Neural progenitor cell (in vitro differentiated cells): ENCODE data around the gene SUPT20H. TPM values are rescaled to one million over a fixed set of nuclear protein-coding genes. Genes with fewer than 3 reads are reported as not detected.
A peak's percentile ranks its signal among the peaks of the same experiment; 100 is the strongest.

ENCODE experiments used
- DNase-seq: peaks from one replicate; pipeline ENCODE4 v3.0.0-alpha.2; 2016; ENCODE audit warnings: low spot score
- H2AFZ ChIP-seq: fragments of 200-600 bp; sonication (generic); replicated peaks from 2 replicates; pipeline ENCODE4 v1.6.1; 2016; ENCODE audit warnings: antibody characterized with exemption
- H3F3A ChIP-seq: fragments of 200-600 bp; sonication (generic); 2 replicates; pipeline ENCODE4 v1.6.1; 2016; ENCODE audit warnings: antibody characterized with exemption, low read depth
- H3K27ac ChIP-seq: fragments of 200-600 bp; sonication (generic); 2 replicates; pipeline ENCODE4 v1.5.1; 2016; ENCODE audit warnings: mild to moderate bottlenecking
- H3K27me3 ChIP-seq: fragments of 200-600 bp; sonication (generic); 2 replicates; pipeline ENCODE4 v1.6.1; 2016; ENCODE audit warnings: mild to moderate bottlenecking, moderate library complexity
- H3K36me3 ChIP-seq: fragments of 200-600 bp; sonication (generic); 2 replicates; pipeline ENCODE4 v1.5.1; 2016
- H3K4me1 ChIP-seq: fragments of 200-600 bp; sonication (generic); 2 replicates; pipeline ENCODE4 v1.6.1; 2016; ENCODE audit warnings: mixed run types
- H3K4me2 ChIP-seq: fragments of 200-600 bp; sonication (generic); 2 replicates; pipeline ENCODE4 v1.6.1; 2016
- H3K4me3 ChIP-seq: fragments of 200-600 bp; sonication (generic); 2 replicates; pipeline ENCODE4 v1.5.1; 2016
- H3K79me2 ChIP-seq: fragments of 200-600 bp; sonication (generic); 2 replicates; pipeline ENCODE4 v1.6.1; 2016; ENCODE audit warnings: low read depth
- H3K9ac ChIP-seq: fragments of 200-600 bp; sonication (generic); 2 replicates; pipeline ENCODE4 v1.6.1; 2016
- H3K9me3 ChIP-seq: fragments of 200-600 bp; sonication (generic); 2 replicates; pipeline ENCODE4 v1.5.1; 2016; ENCODE audit warnings: low read depth
- H4K20me1 ChIP-seq: fragments of 200-600 bp; sonication (generic); 2 replicates; pipeline ENCODE4 v1.6.1; 2016; ENCODE audit warnings: low read depth
- H3K27ac Mint-ChIP-seq: 3 replicates; pipeline ENCODE4 v1.8.0; 2021; ENCODE audit warnings: mixed read lengths
- H3K27me3 Mint-ChIP-seq: 2 replicates; pipeline ENCODE4 v1.8.0; 2022; ENCODE audit warnings: low read depth, mild to moderate bottlenecking, inconsistent platforms, moderate library complexity, mixed read lengths; ENCODE audit not compliant: insufficient read depth
- H3K36me3 Mint-ChIP-seq: 3 replicates; pipeline ENCODE4 v1.8.0; 2021; ENCODE audit warnings: mixed read lengths
- H3K4me1 Mint-ChIP-seq: 3 replicates; pipeline ENCODE4 v1.8.0; 2021; ENCODE audit warnings: mixed read lengths
- H3K4me3 Mint-ChIP-seq: 3 replicates; pipeline ENCODE4 v1.8.0; 2021; ENCODE audit warnings: mild to moderate bottlenecking, moderate library complexity, mixed read lengths
- H3K9me3 Mint-ChIP-seq: 3 replicates; pipeline ENCODE4 v1.8.0; 2020; ENCODE audit warnings: mixed read lengths
- CTCF ChIP-seq: fragments of 200-600 bp; sonication (generic); IDR thresholded peaks from 2 replicates; pipeline ENCODE4 v1.5.1; 2017; ENCODE audit warnings: antibody characterized with exemption, mild to moderate bottlenecking
- EZH2 ChIP-seq: fragments of 200-600 bp; sonication (generic); IDR thresholded peaks from 2 replicates; pipeline ENCODE4 v1.6.1; 2017; ENCODE audit warnings: antibody characterized with exemption, mild to moderate bottlenecking, moderate library complexity
- EZH2phosphoT487 ChIP-seq: fragments of 200-600 bp; sonication (generic); IDR thresholded peaks from 2 replicates; pipeline ENCODE4 v1.6.1; 2017; ENCODE audit warnings: antibody characterized with exemption
- total RNA-seq: library from RNA; depleted of rRNA; stranded (reverse); fragments of >200 nt; gene quantifications from 2 replicates; pipeline ENCODE4 v1.2.3, GENCODE V29; 2015; ENCODE audit warnings: low replicate concordance

The SUPT20H gene
- total RNA-seq, 1 donor from 2014 or later, result 88.2 TPM

GRCh38 chr13:37094840-37095239, 35.4 kb upstream of the SUPT20H start:
- no peaks in the 10 kb centered on the region for H3K9me3 ChIP-seq
- H3K9ac ChIP-seq, result no peak overlapping the region
- Mint-ChIP-seq H3K9me3 (no peaks in the 10 kb centered on the region), H3K27me3 (peaks cover 3% of the 10 kb centered on the region), H3K36me3 (no peaks in the 10 kb centered on the region), H3K4me1 (no peaks in the 10 kb centered on the region), H3K4me3 (no peak overlapping the region), H3K27ac (no peak overlapping the region)
- peaks cover 9% of the 10 kb centered on the region for H3K4me1 ChIP-seq
- no peak overlapping the region for H3K4me3 ChIP-seq
- H3K27me3 ChIP-seq, result no peaks in the 10 kb centered on the region
- no peaks in the 10 kb centered on the region for H3K36me3 ChIP-seq
- H4K20me1 ChIP-seq, result no peaks in the 10 kb centered on the region
- no peak overlapping the region for H2AFZ ChIP-seq
- DNase-seq, result no peak
- no peaks in the 10 kb centered on the region for H3K79me2 ChIP-seq
- H3K27ac ChIP-seq, result no peak overlapping the region
- no peak overlapping the region for H3K4me2 ChIP-seq
- TF ChIP-seq EZH2 (no peak), EZH2phosphoT487 (no peak), CTCF (no peak)
- H3F3A ChIP-seq, result peaks cover 4% of the 10 kb centered on the region

DNA sequence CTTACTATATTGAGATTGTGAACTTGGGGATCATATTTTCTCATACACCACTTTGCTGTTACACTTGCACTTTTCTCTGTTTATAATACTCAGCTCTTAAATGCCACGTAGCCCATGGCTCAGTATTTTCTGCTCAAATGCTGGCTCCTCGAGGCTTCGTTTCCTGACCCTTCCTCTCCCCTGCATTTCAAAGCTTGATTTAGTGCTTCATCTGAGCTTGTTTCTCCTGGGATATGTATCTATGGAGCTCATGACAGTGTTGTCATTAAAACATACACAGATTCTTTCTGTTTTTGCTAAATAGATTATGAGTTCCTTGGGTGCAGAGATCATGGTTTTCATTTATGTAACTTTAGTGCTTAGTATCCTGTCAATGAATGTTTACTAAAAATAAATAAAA, 34.6 kb upstream of the SUPT20H start:
- Histone ChIP-seq H3K9me3 (no peaks in the 10 kb centered on the region), H3K27me3 (no peaks in the 10 kb centered on the region), H3F3A (peaks cover 4% of the 10 kb centered on the region), H3K9ac (peak overlapping the region; percentile 6), H3K36me3 (no peaks in the 10 kb centered on the region), H3K4me2 (peak overlapping the region; percentile 42), H3K79me2 (no peaks in the 10 kb centered on the region), H3K4me3 (no peak overlapping the region), H2AFZ (no peak overlapping the region), H4K20me1 (no peaks in the 10 kb centered on the region), H3K4me1 (peaks cover 9% of the 10 kb centered on the region), H3K27ac (peak overlapping the region; percentile 16)
- no peaks in the 10 kb centered on the region for H3K9me3 Mint-ChIP-seq
- H3K36me3 Mint-ChIP-seq, result no peaks in the 10 kb centered on the region
- no peak for DNase-seq
- H3K4me3 Mint-ChIP-seq, result no peak overlapping the region
- peaks cover 3% of the 10 kb centered on the region for H3K27me3 Mint-ChIP-seq
- H3K27ac Mint-ChIP-seq, result no peak overlapping the region
- no peaks in the 10 kb centered on the region for H3K4me1 Mint-ChIP-seq
- TF ChIP-seq EZH2 (no peak), CTCF (no peak), EZH2phosphoT487 (no peak)

GRCh38 chr13:37091835-37092234, 32.3 kb upstream of the SUPT20H start:
- Mint-ChIP-seq H3K27ac (no peak overlapping the region), H3K36me3 (no peaks in the 10 kb centered on the region), H3K9me3 (no peaks in the 10 kb centered on the region), H3K4me1 (no peaks in the 10 kb centered on the region), H3K4me3 (no peak overlapping the region), H3K27me3 (peaks cover 3% of the 10 kb centered on the region)
- no peaks in the 10 kb centered on the region for H3K36me3 ChIP-seq
- H3K4me1 ChIP-seq, result peaks cover 9% of the 10 kb centered on the region
- H2AFZ ChIP-seq, result no peak overlapping the region
- H3K27ac ChIP-seq, result no peak overlapping the region
- TF ChIP-seq EZH2 (no peak), CTCF (no peak), EZH2phosphoT487 (no peak)
- no peak overlapping the region for H3K4me2 ChIP-seq
- H3K4me3 ChIP-seq, result no peak overlapping the region
- no peaks in the 10 kb centered on the region for H3K79me2 ChIP-seq
- no peaks in the 10 kb centered on the region for H4K20me1 ChIP-seq
- no peak overlapping the region for H3K9ac ChIP-seq
- no peaks in the 10 kb centered on the region for H3K27me3 ChIP-seq
- H3K9me3 ChIP-seq, result no peaks in the 10 kb centered on the region
- peaks cover 4% of the 10 kb centered on the region for H3F3A ChIP-seq
- DNase-seq, result no peak
